ENCODE results near the gene COX19.

Gene COX19

DNA sequence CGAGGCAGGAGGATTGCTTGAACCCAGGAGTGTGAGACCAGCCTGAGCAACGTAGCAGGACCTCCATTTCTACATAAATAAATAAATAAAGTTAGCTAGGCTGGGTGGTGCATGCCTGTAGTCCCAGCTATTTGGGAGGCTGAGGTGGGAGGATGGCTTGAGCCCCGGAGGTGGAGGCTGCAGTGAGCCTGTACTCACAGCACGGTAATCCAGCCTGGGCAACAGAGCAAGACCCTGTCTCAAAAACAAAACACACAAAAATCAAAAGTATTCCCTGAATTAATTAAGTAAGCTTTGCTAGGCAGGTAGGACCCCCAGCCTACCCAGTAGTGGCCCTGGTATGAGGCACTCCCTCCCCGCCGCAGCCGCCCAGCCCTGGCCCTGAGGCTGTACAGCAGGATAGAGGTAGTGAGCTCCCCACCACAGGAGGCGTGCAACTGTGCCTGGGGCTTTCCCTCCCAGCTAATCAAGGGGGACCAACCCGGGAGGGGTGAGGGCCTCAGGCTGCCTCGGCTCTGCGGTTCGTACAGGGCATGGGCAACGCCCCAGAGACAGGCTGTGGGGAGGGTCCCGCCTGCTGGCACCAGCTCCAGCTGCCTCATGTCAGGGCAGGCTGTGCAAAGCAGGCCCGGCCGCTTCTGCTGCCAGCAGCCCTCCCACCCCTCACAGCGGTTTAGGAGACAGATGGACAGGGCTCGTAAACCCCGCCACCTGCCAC is 6.6 kb upstream of the COX19 start:
- Histone ChIP-seq H3K79me2 (ENCODE audit: low read length) (no peaks in the 10 kb centered on the region), H3K9ac (ENCODE audit: low read length) (no peak overlapping the region), H3K27ac (ENCODE audit: low read length) (no peak overlapping the region), H3K27me3 (ENCODE audit: low read depth, low read length) (no peaks in the 10 kb centered on the region), H3K4me1 (ENCODE audit: low read length) (no peaks in the 10 kb centered on the region), H3K36me3 (replicated peaks; ENCODE audit: low read depth, low read length) (no peaks in the 10 kb centered on the region), H3K4me2 (ENCODE audit: low read length) (no peak overlapping the region), H3K9me3 (ENCODE audit: insufficient read depth, low read length) (no peaks in the 10 kb centered on the region), H2AFZ (ENCODE audit: low read depth, low read length) (no peak overlapping the region), H4K20me1 (ENCODE audit: insufficient read depth, low read length) (no peaks in the 10 kb centered on the region), H3K4me3 (ENCODE audit: low read length) (no peak overlapping the region)
- TF ChIP-seq, protein P1, sequence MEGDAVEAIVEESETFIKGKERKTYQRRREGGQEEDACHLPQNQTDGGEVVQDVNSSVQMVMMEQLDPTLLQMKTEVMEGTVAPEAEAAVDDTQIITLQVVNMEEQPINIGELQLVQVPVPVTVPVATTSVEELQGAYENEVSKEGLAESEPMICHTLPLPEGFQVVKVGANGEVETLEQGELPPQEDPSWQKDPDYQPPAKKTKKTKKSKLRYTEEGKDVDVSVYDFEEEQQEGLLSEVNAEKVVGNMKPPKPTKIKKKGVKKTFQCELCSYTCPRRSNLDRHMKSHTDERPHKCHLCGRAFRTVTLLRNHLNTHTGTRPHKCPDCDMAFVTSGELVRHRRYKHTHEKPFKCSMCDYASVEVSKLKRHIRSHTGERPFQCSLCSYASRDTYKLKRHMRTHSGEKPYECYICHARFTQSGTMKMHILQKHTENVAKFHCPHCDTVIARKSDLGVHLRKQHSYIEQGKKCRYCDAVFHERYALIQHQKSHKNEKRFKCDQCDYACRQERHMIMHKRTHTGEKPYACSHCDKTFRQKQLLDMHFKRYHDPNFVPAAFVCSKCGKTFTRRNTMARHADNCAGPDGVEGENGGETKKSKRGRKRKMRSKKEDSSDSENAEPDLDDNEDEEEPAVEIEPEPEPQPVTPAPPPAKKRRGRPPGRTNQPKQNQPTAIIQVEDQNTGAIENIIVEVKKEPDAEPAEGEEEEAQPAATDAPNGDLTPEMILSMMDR (IDR thresholded peaks at IDR 0.05; ENCODE audit: low read depth, low read length) = no peak
- TF ChIP-seq EZH2phosphoT487 (IDR thresholded peaks at IDR 0.05; ENCODE audit: low read depth) = no peak

DNA sequence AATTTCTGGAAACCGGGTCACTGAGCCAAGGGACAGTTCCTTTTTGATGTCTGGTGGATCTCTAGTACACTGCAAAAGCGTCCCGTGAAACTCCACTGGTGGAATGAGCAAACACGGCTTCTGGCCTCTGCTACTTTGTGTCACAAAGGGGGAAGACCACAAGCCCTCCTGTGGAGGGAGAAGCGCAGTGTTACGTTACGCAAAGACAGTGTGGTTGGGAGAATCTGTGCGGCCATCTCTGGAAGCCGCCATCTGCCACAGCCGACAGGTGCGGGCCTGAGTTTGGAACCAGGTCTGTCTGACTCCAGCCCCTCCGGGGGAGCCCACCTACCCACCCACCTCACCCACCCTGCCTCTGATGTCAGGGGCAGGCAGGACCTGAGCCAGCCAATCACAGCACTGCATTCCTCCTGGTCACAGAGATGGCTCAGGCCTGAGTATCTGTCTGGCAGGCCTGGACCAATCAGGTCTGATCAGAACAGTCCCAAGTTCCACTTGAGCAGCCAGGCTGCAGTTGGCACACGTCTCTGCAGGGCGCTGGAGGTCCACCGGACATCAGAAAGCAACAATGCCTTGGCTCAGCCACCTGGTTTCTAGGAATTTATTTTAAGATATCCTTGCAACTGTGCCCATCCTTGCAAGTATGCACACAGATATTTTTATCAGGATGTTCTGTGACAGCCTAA is 4.7 kb upstream of the COX19 start:
- Histone ChIP-seq H3K9me3 (ENCODE audit: insufficient read depth, low read length) (no peaks in the 10 kb centered on the region), H3K79me2 (ENCODE audit: low read length) (peaks cover 3% of the 10 kb centered on the region; the same call in 1 of the 2 replicates), H3K4me2 (ENCODE audit: low read length) (no peak overlapping the region), H3K4me3 (ENCODE audit: low read length) (no peak overlapping the region), H3K4me1 (ENCODE audit: low read length) (no peaks in the 10 kb centered on the region), H3K36me3 (replicated peaks; ENCODE audit: low read depth, low read length) (no peaks in the 10 kb centered on the region), H2AFZ (ENCODE audit: low read depth, low read length) (no peak overlapping the region), H4K20me1 (ENCODE audit: insufficient read depth, low read length) (no peaks in the 10 kb centered on the region), H3K27me3 (ENCODE audit: low read depth, low read length) (no peaks in the 10 kb centered on the region), H3K9ac (ENCODE audit: low read length) (no peak overlapping the region), H3K27ac (ENCODE audit: low read length) (no peak overlapping the region)
- TF ChIP-seq, protein P1 (IDR thresholded peaks at IDR 0.05; ENCODE audit: low read depth, low read length) = no peak
- no peak for TF ChIP-seq EZH2phosphoT487 (IDR thresholded peaks at IDR 0.05; ENCODE audit: low read depth)

DNA sequence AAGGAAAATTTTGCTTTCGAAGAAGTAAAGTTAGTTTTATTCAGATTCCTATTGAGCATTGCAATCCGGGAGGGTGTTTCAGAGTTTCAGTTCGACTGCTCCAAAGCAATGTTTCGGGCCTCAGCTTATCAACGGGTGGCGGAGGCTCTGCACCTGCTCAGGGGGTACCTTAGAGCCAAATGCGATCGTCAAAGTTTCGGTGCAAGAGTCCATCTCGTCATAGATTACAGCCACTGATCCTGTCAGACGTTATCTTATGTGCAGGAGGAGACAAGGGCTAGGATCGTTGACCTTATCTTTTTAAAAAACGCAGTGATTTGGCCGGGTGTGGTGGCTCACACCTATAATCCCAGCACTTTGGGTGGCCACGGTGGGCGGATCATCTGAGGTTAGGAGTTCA is 3.8 kb upstream of the COX19 start:
- Histone ChIP-seq H3K27me3 (ENCODE audit: low read depth, low read length) (no peaks in the 10 kb centered on the region), H3K4me1 (ENCODE audit: low read length) (peaks cover 2% of the 10 kb centered on the region; the same call in 1 of the 2 replicates)
- TF ChIP-seq, protein P1 (IDR thresholded peaks at IDR 0.05; ENCODE audit: low read depth, low read length) = no peak
- TF ChIP-seq EZH2phosphoT487 (IDR thresholded peaks at IDR 0.05; ENCODE audit: low read depth) = no peak

DNA sequence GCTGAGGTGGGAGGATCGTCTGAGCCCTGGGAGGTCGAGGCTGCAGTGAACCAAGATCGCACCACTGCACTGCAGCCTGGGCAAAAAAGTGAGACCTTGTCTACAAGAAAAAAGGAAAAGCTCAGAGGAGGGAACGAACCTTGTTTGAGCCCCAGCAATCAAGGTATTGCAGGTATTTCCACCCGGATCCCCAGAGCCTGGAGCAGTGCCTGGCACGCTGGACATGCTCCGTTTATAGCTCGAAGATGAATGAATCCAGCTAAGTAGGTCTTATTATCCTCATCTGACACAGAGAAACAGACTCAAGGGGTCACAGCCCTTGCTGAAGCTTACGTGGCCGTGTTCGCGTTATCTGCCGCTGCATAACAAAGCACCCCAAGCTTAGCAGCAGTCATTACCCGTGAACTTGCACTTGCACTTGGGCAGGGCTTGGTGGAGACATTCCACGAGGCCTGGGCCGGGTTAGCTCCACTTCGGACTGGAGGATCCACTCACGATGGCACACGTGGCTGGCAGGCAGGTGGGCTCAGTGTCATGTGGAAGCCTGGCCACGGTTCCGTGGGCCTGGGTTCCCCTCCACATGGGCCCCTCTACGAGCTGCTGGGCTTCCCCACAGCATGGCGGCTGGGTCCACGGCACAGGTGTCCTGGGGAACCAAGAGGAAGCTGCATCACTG is 3.2 kb upstream of the COX19 start:
- Histone ChIP-seq H3K79me2 (ENCODE audit: low read length) (peaks cover 18% of the 10 kb centered on the region), H4K20me1 (ENCODE audit: insufficient read depth, low read length) (peaks cover 5% of the 10 kb centered on the region), H3K27me3 (ENCODE audit: low read depth, low read length) (no peaks in the 10 kb centered on the region), H3K4me1 (ENCODE audit: low read length) (peaks cover 3% of the 10 kb centered on the region; the same call in 1 of the 2 replicates), H3K27ac (ENCODE audit: low read length) (no peak overlapping the region), H3K36me3 (replicated peaks; ENCODE audit: low read depth, low read length) (no peaks in the 10 kb centered on the region), H3K4me2 (ENCODE audit: low read length) (no peak overlapping the region), H3K9me3 (ENCODE audit: insufficient read depth, low read length) (no peaks in the 10 kb centered on the region), H3K9ac (ENCODE audit: low read length) (no peak overlapping the region), H2AFZ (ENCODE audit: low read depth, low read length) (no peak overlapping the region), H3K4me3 (ENCODE audit: low read length) (no peak overlapping the region)
- no peak for TF ChIP-seq EZH2phosphoT487 (IDR thresholded peaks at IDR 0.05; ENCODE audit: low read depth)
- TF ChIP-seq, protein P1 (IDR thresholded peaks at IDR 0.05; ENCODE audit: low read depth, low read length) = no peak

More for the DNA sequence above, 3.8 kb upstream of the COX19 start:
- Histone ChIP-seq H3K36me3 (replicated peaks; ENCODE audit: low read depth, low read length) (no peaks in the 10 kb centered on the region), H3K4me2 (ENCODE audit: low read length) (no peak overlapping the region), H3K4me3 (ENCODE audit: low read length) (no peak overlapping the region), H4K20me1 (ENCODE audit: insufficient read depth, low read length) (peaks cover 4% of the 10 kb centered on the region), H3K79me2 (ENCODE audit: low read length) (peaks cover 12% of the 10 kb centered on the region), H3K27ac (ENCODE audit: low read length) (no peak overlapping the region), H3K9me3 (ENCODE audit: insufficient read depth, low read length) (no peaks in the 10 kb centered on the region), H3K9ac (ENCODE audit: low read length) (no peak overlapping the region), H2AFZ (ENCODE audit: low read depth, low read length) (no peak overlapping the region)

Measured in OCI-LY3 (cell line).